SKM-1 (cell line): ENCODE measurements around the gene SERINC1.

Source experiments
- DNase-seq: peaks from one replicate; lab custom pipeline; 2025; ENCODE audit not compliant: unreplicated experiment; lab: John Stamatoyannopoulos, UW

The SERINC1 gene

GRCh38 chr6:122438975-122439374 is 32.6 kb downstream of the SERINC1 start:
- no peak for DNase-seq

GRCh38 chr6:122432816-122433215 is 38.8 kb downstream of the SERINC1 start:
- DNase-seq, result no peak

- DNase-seq, result no peak
Observed at GRCh38 chr6:122431780-122432179, 39.8 kb downstream of the SERINC1 start.

- no peak for DNase-seq
Observed at GRCh38 chr6:122429323-122429722, 42.3 kb downstream of the SERINC1 start.

GRCh38 chr6:122428781-122429180 is 42.8 kb downstream of the SERINC1 start:
- no peak for DNase-seq

- no peak for DNase-seq
Observed at GRCh38 chr6:122426597-122426996, 45.0 kb downstream of the SERINC1 start.

- DNase-seq, result no peak
Observed at GRCh38 chr6:122423734-122424133, 47.9 kb downstream of the SERINC1 start.

- DNase-seq, result no peak
Observed at GRCh38 chr6:122422614-122423267, 48.9 kb downstream of the SERINC1 start.

- DNase-seq, result no peak
Observed at GRCh38 chr6:122422003-122422402, 49.6 kb downstream of the SERINC1 start.

GRCh38 chr6:122416825-122417224 is 54.8 kb downstream of the SERINC1 start:
- DNase-seq, result no peak

GRCh38 chr6:122412001-122412400 is 59.6 kb downstream of the SERINC1 start:
- no peak for DNase-seq

GRCh38 chr6:122408702-122409458 is 62.7 kb downstream of the SERINC1 start:
- no peak for DNase-seq

- no peak for DNase-seq
Observed at GRCh38 chr6:122408240-122408639, 63.4 kb downstream of the SERINC1 start.

- DNase-seq, result no peak
Observed at GRCh38 chr6:122407712-122408111, 63.9 kb downstream of the SERINC1 start.

- DNase-seq, result no peak
Observed at GRCh38 chr6:122406187-122406586, 65.4 kb downstream of the SERINC1 start.

GRCh38 chr6:122405417-122405816 is 66.2 kb downstream of the SERINC1 start:
- no peak for DNase-seq

- no peak for DNase-seq
Observed at GRCh38 chr6:122404444-122404843, 67.2 kb downstream of the SERINC1 start.

- no peak for DNase-seq
Observed at GRCh38 chr6:122401104-122401503, 70.5 kb downstream of the SERINC1 start.

- no peak for DNase-seq
Observed at GRCh38 chr6:122400462-122401089, 71.0 kb downstream of the SERINC1 start.

GRCh38 chr6:122400121-122400450 is 71.5 kb downstream of the SERINC1 start:
- no peak for DNase-seq

GRCh38 chr6:122399348-122400120 is 72.1 kb downstream of the SERINC1 start, which contains the start of gene HSF2:
Gene HSF2, plus strand, starts transcription at chr6:122399652. Its CDS starts 86 bp downstream, at chr6:122399738.
- DNase-seq, result peak; percentile 93

- DNase-seq, result no peak
Observed at GRCh38 chr6:122399055-122399347, 72.6 kb downstream of the SERINC1 start.
